Spleen (tissue), 7 donors: ENCODE measurements around the gene CHMP4B.

ENCODE experiments used
- CTCF ChIP-seq, 11 experiments: fragments of 200-600 bp in 7 of 11; fragments of 450-650 bp in 4 of 11; sonication (generic) in 4 of 11; IDR thresholded peaks in 8 of 11; conservative IDR thresholded peaks in 3 of 11; 1 replicate in 7 of 11; 2 replicates in 4 of 11; pipeline versions ENCODE4 v1.4.0 to v1.8.0; 2016 to 2021; ENCODE audit warnings: antibody characterized with exemption in 11 of 11, inconsistent platforms in 4 of 11, mild to moderate bottlenecking in 1 of 11
- POLR2A ChIP-seq, 3 donors: fragments of 450-650 bp; IDR thresholded peaks; one replicate each; pipeline ENCODE4 v1.5.1; 2017; ENCODE audit warnings: antibody characterized with exemption in 3 of 3, mild to moderate bottlenecking in 1 of 3
- POLR2AphosphoS5 ChIP-seq, 3 donors: sonication (generic); formaldehyde crosslinking; IDR thresholded peaks; one replicate each; pipeline ENCODE4 v1.5.1; 2017; ENCODE audit warnings: antibody characterized with exemption in 3 of 3
- donor health status: DM: no; HTN: no; CAD: no; lungs with moderate emphysema.
- donor health status: DM: no; HTN: no; CAD: no.
- donor health status: DM: no; HTN: no; CAD: no.

GRCh38 chr20:33810259-33810658, 889 bp upstream of the CHMP4B start:
- TF ChIP-seq CTCF (IDR thresholded peaks at IDR 0.05 in 8 of 11, conservative IDR thresholded peaks at IDR 0.05 in 3 of 11) (no peak), POLR2A (IDR thresholded peaks at IDR 0.05) (no peak), POLR2AphosphoS5 (IDR thresholded peaks at IDR 0.05) (no peak)
